Measurements from ENCODE around the gene MLPH.

The MLPH gene

DNA sequence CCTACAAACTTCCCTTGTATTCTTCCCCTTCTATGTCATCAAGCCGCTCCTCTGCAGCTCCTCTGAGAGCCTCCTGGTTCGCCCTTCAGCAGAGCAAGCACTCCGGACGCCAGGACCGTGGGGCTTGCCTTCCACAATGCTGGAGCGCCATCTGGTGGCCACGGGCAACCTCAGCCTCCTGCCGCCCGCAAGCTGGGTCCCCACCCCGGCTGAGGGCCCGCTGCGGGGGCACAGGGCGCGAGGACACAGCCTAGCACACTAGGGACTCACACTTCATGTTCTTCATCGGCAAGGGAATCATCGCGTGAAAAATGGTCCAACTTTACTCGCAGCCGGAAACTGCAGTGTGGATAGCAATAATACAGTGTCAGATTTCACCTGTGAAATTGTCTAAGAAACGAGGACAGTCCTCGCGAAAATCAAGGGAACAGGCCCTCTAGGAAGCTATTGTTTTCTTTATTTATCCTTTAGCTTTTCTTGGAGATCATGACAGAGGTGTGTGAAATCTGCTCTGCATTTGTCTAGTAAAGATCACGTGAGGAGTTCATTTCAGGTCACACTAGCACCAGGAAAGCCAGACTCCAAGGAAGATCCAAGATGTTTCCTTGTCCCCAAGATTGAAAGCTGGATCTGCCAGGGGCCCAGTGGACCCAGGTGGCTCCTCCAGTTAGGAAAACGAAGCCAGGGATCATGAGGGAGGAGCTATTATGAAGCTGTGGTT lies 85.1 kb downstream of the MLPH start:
- DNase-seq = peak; percentile 77 to 93

DNA sequence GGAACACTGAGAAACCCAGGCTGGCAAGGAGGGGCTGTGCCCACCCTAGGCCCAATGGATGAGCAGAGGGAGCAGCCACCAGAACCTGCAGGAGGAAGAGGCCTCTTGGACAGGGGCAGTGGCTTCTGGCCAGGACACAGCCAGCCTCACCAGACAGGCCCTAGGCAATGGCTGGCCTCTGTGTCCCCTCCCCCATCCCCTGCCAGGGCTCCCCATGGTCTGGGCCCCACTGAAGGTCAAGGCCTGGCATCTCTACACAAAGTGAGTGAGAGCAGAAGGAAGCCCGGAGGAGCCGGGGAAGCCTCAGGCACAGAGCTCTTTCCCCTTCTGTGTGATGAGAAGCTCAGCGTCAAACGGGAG lies 85.7 kb downstream of the MLPH start:
- DNase-seq = no peak

DNA sequence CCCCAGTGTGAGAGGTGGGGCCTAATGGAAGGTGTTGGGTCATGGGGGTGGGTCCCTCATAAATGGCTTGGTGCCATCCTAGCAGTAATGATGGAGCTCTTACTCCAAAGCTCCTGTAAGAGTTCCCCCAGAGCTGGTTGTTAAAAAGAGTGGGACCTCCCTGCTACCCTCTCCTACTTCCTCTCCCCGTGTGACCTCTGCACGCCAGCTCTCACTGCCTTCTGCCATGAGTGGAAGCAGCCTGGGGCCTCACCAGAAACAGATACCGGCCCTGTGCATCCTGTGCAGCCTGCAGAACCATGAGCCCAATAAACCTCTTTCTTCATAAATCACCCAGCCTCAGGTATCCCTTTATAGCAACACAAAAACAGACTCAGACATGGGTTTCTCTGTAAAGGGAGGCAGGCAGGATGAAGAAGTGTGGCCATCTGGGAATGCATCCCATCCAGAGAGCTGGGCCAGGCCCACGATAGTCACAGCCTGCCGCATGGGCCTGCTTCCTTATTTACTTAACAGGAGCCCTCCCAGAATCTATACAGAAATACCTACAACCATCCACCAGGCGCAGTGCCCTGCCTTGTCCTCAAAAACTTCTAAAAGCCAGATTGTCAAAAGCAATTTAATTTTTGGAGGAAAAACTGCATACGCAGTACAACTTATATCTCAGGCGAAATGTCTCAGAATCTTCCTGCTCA lies 86.8 kb downstream of the MLPH start:
- DNase-seq = no peak

DNA sequence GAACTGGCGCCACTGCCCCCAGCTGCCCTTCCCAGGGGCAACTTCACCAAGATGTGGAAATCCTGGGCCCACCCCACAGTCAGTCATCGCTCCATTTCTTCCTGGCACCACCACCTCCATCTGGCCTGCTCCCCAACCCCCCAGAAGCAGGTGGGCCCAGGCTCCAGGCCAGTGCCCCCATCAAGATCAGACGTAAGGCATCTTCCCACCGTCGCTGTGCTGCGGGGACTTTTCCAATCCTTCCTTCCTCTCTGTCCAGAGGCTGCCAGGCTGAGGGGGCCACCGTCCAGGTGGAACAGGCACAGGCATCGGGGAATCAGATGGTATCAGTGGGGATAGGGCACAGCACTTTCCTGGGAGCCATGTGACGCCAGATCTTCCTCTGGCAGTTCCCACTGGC lies 87.4 kb downstream of the MLPH start:
- no peak for DNase-seq

DNA sequence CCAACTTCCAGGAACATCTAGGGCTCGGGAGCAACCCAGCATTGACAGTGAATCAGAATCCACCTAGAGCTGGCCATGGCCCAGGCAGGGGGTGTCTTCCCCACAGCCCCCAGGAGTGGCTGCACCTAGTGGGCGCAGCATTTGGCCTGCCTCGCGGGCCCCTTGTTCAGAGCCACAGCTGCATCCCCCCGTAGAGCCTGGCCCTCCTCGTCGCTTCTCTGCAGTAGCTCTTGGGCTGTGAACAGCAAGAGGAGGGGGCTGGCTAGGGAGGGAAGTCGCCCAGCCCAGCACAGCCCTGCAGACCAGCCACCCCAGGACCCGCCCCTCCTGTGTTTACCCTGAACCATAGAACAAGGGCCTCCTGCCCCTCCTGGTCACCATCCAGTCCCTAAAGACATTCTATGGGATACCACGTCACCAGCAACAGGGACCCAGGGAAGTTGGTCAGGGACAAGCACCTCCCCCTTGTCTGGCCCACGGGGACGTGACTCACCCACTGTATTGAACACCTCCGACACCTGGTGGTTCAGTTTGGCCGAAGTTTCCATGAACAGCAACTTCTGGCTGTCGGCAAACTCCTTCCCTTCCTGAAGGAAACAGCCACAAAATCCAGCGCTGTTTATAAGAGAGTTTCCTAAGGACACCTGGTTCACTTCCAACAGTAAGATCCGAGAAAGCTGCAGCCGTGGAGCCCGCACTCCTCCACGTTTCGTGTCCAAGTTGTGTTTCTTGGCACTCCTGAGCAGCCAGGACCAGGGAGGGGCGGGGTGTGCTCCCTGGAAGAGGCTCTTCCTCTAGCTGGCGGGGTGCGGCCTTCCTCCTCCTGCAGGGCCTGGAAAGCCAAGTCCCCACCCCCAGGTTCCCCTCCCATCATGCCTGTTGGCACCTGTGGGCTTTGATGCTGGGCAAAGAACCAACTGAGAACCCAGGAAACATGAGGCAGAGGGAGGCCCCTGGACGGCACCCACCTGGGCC lies 88.1 kb downstream of the MLPH start:
- DNase-seq = no peak

DNA sequence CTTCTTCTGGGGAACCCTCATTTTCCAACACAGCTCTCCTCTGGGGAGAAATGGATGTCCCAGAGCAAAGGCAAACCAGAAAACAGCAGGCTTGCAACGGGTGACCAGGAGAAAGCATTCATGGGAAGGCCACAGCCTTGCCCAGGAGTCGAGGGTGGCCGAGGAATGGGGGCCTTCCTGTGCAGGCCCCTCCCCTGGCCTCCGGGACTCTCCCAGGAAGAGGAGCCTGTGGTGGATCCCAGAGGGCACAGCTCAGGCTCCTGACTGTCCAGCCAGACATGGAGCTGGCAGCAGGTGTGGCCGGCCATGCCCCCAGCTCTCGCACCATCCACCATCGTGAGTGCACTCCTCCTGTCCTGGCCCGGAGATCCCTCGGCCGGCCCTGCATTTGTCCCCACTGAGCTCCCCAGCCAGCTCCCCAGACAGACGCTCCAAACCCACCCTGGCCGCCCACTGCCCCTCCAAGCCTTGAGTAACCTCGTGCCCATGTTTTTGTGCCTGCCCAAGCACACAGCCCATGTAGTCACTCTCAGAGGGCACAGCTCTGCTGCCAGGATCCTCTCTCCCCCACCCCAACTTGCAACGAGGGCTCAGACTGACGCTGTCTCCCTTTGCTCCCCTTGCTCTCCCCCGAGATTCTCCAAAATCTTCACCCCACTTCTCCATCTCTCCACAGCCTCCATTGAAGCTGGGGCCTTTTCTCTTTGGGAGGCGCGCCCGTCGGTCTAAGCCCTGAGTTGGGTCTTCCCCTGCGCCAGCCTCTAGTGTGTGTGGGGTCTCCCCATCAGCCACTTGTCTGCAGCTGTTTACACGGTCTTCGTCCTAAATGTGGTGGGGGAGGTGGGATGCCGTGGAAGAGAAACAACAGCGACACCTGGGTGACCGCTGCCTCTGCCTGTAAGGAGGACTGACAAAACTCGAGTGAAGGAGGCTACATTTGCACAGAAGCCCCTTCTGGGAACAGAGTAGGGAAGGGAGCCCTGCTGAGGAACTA lies 89.1 kb downstream of the MLPH start:
- DNase-seq = no peak

DNA sequence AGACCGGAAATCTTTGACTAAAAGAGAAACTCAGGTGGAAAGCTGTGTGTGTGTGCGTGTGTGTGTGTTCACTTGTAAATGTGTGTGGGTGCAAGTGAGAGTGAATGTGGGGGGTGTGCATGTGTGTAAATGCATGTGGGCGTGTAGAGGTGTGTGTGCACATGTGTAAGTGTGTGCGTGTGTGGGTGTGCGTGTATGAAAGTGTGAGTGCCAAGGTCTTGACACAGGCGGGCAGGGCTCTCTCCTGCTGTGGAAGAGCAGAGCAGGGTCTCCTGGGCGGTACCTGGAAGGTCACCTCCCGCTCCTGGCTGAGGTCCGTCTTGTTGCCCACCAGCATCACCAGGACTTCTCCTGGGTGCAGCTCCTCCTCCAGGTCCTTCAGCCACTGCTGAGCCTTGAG lies 89.9 kb downstream of the MLPH start:
- no peak for DNase-seq

DNA sequence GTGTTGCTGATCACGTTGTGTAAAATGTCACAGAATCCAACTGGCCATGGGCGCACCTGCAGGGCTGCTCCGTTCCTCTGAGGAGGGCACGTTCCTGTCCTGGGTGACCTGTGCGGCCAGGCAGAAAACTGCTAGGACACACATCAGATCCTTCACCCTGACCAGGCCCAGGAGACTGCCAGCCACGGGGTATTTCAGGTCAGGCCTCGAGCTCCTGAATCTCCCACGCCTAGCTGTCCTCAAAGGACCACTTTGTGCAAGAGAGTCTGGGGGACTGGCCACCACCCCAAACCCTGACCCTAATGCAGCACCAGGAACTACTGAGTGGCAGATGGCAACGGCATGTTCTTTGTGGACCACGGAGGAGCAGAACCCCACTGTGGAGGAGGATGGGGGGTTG lies 90.4 kb downstream of the MLPH start:
- no peak for DNase-seq

DNA sequence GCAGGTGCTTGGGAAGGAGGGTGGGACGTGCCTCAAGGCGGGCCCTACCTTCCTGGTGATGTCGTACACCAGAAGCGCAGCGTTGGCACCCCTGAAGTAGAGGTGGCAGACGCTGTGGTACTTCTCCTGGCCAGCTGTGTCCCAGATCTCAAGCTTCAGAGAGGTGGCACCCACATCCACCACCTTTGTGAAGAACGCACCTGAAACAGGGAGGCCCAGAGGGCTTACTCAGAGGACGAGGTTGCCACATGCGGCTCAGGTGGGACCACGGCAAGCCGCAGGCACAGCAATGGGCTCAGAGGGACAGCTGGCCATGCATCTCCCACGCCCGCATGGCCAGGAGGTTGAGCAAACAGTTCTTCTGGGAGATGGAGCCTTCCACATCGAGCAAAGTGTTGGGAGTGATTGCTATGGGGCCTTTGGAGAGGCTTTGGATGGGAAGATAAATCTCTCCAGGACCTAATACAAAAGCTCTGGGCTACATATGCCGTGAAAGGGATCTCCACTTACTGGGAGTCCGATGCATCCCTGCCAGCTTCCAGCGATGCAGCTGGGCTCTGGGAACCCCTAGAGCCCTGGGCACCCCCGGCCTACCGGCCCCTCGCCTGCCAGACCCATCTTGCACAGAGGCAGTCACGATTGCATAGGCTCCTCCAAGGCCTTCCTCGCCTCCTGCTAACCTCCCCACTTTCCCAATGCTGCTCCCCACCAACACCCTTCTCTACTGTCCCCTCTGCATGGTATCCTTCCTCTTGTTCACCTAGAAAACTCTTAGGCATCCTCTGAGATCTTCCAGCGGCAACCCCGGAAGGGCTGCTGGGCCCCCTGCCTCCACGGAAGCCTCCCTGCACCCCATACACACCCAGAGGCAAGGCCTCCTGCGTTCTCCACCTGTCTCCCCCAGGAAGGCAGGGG lies 91.2 kb downstream of the MLPH start:
- no peak for DNase-seq

DNA sequence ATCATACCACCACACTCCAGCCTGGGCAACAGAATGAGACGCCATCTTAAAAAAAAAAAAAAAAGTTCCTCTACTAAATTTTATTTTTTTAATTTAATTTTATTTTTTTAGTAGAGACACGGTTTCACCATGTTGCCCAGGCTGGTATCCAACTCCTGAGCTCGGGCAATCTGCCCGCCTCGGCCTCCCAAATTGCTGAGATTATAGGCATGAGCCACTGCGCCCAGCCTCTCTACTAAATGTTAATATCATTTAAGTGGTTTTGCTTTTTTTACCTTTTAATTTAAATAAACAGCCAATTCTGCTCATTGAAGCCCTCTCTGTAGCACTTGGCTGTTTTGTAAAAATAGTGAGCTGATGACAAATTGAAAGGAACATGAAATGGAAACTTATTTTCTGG lies 94.3 kb downstream of the MLPH start:
- no peak for DNase-seq

DNA sequence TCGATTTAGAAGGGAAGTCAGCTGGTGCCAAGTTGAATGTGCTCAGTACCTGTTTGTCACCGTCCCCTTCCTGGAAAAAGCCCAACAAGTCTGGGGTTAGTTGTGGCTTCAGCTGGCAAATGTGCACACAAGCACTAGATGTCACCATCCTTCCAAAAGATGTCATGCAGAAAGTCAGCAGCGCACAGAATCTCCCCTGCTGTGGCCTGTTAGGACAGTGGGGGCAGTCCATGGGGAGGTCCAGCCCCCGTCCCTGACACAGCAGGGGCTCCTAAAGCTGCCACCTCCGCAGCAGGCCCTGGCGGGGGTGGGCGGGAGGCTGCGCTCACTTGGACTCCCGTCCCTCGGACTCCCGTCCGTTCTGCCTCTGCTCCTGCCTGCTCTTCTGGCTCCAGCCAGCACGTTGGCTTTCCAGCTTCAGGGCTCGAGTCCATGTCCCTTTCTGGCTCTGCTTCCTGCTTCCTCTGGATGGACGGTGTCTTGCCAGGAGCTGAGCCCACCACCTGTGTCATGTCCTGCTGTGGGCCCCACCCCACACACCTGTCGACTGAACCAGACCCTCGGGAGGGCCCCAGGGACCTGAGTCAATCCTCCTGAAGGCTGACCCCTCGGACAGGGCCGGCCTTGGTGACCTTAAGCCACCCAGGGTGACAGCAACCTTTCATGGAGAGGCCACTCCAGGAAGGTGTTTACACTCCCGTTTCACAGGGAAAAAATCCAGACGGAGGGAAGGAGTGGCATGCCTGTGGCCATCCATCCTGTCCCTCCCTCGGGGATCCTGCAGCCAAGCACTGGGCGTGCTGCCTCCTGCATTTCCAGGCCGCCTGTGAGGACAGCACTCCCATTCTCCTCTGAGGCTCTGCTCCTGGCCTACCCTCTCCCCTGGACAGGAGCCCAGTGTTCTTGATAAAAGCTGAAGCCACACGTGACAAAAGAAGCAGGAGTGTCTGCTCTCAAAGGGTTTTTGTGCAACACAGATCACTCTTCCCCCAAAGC lies 95.0 kb downstream of the MLPH start:
- DNase-seq = peak in 1 of 2 experiments; percentile 33

DNA sequence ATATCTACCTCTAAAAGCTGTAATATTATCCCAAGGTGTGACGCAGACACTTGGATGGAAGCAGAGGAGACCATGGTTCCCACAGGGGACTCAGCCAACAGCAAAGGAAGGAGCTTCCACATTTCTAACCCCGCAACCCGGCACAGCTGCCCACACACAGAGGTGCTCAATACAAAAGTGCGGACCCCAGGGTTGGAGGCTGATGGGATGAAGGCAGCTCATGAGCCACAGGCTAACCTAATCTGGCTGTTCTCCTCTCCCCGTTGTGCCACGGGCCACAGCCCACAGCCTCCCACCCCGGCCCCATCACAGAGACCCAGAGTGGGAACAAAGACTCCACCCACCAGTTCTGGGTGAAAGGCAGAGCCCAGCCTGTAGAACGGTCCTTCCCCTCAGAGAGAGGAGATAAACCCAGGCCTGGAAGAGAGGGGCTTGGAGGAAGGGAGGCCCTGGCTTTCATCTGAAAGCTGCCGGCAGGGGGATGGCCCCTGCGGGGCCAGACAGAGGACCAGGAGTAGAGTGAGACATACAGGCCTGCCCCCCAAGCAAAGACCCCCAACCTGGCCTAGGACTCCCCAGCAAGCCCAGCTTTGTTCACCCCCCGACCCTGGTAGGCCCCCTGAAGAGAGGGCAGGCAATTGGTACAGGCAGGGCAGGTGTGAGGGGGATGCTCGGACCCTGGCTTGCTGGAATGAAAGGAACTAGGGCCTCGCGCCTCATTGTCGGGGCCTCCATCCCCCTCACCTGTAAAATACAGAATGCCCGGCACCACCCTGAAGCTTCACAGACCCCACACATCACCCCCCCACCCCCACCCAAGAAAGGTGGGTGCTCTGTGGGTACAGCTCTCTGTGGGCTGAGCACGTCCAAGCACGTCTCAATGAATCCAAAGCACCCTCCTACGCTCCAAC lies 96.6 kb downstream of the MLPH start:
- DNase-seq = no peak

DNA sequence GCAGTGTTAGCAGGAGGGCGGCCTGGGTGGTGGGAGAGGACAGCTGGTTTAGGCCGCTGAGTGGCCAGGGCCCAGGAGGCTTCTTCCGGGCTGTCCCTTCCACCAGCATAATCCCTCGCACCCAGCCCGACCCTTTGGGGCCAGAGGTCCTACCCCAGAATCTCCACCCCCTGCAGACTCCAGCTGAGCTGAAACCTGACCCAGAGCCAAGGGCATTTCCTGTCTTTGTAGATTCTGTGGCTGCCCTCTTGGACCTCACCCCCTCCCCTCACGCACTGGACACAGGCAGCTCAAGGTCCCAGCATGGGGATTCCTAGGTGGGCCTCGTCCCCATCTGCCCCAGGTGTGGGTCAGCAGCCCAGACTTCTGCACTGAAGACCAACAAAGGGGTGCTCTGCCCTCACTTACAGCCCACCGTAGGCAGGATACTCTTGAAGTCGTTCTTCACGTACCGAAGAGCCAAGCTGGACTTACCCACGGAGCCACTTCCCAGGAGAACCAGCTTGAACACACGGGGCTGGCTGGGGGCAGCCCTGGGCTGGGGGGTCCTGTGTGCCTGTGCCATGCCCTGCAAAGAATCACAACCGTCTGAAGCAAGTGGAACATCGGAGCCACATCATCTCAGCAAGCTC lies 98.7 kb downstream of the MLPH start:
- DNase-seq = no peak

DNA sequence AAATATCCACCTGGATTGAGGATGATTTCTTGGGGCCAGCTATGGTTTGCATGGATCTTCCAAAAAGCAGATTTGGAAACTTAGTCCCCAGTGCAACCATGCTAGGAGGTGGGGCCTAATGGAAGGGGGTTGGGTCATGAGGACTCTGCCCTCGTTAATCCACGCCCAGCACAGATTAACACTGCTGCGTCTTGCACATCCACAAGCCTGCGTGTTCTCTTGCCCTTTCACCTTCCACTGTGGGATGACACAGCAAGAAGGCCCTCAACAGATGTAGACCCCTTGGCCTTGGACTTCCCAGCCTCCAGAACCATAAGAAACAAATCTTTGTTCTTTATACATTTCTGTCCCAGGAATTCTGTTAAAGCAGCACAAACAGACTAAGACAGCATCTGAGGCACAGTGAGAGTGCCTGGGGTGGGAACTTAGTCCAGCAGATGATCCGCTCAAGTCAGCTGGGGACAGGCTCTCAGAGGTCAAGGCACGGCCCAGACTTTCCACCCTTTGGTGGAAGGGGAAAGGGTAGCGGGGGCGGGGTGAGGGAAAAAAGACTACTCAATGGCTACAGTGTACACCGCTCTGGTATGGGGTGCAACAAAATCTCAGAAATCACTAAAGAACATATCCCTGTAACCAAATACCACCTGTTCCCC lies 101.1 kb downstream of the MLPH start:
- DNase-seq = no peak

DNA sequence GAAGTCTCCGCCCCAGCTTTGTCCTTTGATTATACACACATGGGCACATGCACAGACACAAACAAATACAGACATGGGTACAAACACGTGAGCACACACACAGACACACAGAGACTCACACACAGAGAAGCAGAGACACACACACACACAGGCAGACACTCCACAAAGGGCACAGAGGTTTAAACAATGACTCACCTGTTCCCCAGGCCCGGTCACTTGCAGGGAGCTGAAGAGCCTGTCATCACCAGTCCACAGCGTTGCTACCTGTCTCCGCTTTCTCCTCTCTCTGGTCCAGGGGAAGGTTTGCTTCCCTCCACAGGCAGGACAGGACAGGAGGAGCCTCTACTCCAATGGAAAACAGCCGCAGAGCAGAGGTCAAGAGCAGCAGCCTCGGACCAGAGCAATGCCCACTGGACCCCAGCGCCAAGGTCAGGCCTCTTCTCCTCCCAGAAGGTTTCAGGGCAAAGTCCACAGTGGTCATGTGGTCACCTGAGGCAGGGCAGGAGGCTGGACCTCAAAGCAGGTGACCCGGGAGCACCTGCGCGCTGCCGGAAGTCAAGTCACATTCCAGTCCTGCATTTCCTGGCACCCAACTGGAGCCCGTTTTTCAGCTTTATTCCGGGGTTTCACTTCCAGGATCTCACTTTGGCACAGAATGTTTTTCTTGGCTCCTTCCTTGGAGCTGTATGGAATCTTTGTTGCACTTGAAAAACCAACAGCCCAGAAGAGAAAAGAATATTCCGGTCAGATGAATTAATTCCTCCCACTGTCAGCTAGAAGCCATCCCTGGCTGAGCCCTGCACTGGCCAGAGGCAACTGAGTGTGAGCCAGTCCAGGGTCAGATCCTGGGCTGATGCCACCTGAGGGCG lies 103.5 kb downstream of the MLPH start, which contains the start of gene RAB17:
Gene RAB17, minus strand, starts transcription at position 463 of the 869 bp plus-strand sequence. CDS start 4,580 bp downstream, outside the sequence.
- DNase-seq = peak; percentile 70 to 85

DNA sequence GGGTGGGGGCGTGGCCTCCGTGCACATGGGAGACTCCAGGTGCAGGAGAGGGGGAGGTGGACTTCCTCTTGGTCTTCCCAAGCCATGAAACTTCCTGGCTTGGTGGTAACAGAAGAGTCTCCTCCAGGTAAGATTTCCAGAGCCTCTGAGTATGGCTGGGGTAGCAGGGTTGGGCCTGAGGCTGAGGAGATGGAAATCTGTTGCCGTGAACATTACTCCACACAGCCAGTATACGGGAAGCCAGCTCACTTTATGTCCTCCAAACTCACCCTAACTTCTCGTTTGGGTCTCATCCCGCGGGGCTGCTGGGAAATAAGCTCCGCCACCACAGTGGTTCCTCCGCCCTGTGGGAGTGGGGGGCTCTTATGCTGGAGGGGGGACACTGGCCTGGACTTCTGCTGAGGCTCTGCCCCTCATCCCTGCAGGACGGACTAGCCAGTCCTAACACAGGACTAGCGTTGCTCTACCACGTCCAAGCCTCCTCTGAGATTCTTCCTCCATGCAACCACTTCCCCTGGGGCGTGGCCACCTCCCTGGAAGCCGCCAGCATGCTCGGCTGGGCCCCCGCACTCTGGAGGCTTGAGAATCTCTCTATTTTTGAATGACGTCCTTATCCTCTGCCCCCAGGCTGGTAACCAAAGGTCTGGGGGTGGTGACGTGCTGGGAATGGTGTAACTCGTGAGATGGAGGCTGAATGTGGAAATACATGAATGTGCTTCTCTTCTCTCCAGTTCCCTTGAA lies 104.3 kb downstream of the MLPH start:
- no peak for DNase-seq

All from NCI-H526 (cell line).